SK-N-SH (cell line): ENCODE results near the gene COL25A1.

Source experiments
- POLR2AphosphoS5 ChIP-seq: IDR thresholded peaks from 2 replicates; pipeline ENCODE4 v1.6.1; 2012; ENCODE audit warnings: low read depth, low read length
- TF ChIP-seq, protein P1 (sequence below): fragments of 200-600 bp; sonication (generic); IDR thresholded peaks from 2 replicates; pipeline ENCODE4 v1.6.1; 2017; ENCODE audit warnings: antibody characterized with exemption, mild to moderate bottlenecking, moderate library complexity
- TF ChIP-seq, protein P2 (sequence below): IDR thresholded peaks from 2 replicates; pipeline ENCODE4 v1.4.0; 2012; ENCODE audit warnings: low read depth, borderline replicate concordance
- TF ChIP-seq, protein P3 (sequence below): IDR thresholded peaks from 2 replicates; pipeline ENCODE4; 2012

DNA sequence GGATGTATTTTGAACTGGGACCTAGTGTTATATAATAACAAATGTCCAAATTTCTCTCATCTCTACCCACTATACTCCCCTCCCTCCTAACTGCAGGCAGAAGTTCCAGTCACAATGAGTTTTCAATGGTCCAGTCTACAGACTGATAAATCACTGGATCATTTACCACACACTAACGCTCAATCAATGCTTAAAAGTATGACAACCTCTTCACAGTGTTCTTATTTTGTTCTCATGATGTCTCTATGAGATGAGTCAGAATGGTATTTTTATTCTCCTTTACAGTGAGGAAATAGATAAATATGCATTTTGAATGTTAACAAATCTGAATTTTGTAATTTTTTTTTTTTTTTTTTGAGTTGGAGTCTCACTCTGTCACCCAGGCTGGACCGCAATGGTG, 455.9 kb downstream of the COL25A1 start:
- TF ChIP-seq POLR2AphosphoS5 = no peak
- TF ChIP-seq, protein P1, sequence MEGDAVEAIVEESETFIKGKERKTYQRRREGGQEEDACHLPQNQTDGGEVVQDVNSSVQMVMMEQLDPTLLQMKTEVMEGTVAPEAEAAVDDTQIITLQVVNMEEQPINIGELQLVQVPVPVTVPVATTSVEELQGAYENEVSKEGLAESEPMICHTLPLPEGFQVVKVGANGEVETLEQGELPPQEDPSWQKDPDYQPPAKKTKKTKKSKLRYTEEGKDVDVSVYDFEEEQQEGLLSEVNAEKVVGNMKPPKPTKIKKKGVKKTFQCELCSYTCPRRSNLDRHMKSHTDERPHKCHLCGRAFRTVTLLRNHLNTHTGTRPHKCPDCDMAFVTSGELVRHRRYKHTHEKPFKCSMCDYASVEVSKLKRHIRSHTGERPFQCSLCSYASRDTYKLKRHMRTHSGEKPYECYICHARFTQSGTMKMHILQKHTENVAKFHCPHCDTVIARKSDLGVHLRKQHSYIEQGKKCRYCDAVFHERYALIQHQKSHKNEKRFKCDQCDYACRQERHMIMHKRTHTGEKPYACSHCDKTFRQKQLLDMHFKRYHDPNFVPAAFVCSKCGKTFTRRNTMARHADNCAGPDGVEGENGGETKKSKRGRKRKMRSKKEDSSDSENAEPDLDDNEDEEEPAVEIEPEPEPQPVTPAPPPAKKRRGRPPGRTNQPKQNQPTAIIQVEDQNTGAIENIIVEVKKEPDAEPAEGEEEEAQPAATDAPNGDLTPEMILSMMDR = no peak
- TF ChIP-seq, protein P2, sequence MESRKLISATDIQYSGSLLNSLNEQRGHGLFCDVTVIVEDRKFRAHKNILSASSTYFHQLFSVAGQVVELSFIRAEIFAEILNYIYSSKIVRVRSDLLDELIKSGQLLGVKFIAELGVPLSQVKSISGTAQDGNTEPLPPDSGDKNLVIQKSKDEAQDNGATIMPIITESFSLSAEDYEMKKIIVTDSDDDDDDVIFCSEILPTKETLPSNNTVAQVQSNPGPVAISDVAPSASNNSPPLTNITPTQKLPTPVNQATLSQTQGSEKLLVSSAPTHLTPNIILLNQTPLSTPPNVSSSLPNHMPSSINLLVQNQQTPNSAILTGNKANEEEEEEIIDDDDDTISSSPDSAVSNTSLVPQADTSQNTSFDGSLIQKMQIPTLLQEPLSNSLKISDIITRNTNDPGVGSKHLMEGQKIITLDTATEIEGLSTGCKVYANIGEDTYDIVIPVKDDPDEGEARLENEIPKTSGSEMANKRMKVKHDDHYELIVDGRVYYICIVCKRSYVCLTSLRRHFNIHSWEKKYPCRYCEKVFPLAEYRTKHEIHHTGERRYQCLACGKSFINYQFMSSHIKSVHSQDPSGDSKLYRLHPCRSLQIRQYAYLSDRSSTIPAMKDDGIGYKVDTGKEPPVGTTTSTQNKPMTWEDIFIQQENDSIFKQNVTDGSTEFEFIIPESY = no peak
- TF ChIP-seq, protein P3, sequence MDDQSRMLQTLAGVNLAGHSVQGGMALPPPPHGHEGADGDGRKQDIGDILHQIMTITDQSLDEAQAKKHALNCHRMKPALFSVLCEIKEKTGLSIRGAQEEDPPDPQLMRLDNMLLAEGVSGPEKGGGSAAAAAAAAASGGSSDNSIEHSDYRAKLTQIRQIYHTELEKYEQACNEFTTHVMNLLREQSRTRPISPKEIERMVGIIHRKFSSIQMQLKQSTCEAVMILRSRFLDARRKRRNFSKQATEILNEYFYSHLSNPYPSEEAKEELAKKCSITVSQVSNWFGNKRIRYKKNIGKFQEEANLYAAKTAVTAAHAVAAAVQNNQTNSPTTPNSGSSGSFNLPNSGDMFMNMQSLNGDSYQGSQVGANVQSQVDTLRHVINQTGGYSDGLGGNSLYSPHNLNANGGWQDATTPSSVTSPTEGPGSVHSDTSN = no peak
